ENCODE measurements around the gene ADPRS.

Gene ADPRS

DNA sequence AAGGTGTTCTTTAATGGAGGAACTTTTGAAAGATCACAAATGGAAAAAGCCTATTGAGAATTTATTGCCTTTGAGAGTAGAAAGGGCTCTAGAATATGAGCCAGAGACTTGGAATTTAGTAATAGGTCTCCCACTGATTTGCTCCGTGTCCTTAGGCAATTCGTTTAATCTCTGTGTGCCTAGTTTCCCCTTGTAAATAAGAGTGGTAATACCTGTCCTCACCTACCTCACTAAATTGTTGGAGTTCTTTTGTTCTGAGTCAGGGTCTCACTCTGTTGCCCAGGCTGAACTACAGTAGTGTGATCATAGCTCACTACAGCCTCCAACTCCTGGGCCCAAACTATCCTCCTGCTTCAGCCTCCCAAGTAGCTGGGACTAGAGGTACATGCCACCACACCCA is 19.8 kb upstream of the ADPRS start:
- FAIRE-seq (no peak), DNase-seq (ENCODE audit: insufficient read length, low spot score) (no peak)
- TF ChIP-seq, protein P1, sequence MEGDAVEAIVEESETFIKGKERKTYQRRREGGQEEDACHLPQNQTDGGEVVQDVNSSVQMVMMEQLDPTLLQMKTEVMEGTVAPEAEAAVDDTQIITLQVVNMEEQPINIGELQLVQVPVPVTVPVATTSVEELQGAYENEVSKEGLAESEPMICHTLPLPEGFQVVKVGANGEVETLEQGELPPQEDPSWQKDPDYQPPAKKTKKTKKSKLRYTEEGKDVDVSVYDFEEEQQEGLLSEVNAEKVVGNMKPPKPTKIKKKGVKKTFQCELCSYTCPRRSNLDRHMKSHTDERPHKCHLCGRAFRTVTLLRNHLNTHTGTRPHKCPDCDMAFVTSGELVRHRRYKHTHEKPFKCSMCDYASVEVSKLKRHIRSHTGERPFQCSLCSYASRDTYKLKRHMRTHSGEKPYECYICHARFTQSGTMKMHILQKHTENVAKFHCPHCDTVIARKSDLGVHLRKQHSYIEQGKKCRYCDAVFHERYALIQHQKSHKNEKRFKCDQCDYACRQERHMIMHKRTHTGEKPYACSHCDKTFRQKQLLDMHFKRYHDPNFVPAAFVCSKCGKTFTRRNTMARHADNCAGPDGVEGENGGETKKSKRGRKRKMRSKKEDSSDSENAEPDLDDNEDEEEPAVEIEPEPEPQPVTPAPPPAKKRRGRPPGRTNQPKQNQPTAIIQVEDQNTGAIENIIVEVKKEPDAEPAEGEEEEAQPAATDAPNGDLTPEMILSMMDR (IDR thresholded peaks at IDR 0.05; ENCODE audit: insufficient read depth, missing control alignments), result no peak

DNA sequence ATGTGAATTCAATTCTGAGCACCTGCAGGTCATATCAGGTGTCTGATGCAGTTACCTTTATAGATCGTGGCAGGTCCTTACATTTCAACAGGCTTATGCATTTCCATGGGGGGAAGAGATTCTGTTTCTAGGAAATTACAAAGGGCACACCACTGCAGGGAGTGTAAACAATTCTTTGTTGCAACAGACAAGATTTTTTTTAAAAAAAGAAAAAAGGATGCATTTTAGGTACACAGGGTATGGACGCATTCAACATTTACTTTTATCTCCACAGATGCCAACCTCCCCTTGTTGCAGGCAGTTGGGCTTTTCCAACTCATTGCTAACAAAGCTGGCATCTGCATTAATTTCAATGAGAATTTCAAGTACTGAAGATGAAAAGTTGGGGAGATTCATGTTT is 18.3 kb upstream of the ADPRS start:
- TF ChIP-seq, protein P1 (IDR thresholded peaks at IDR 0.05; ENCODE audit: insufficient read depth, missing control alignments), result no peak
- DNase-seq (ENCODE audit: insufficient read length, low spot score) (no peak), FAIRE-seq (no peak)

DNA sequence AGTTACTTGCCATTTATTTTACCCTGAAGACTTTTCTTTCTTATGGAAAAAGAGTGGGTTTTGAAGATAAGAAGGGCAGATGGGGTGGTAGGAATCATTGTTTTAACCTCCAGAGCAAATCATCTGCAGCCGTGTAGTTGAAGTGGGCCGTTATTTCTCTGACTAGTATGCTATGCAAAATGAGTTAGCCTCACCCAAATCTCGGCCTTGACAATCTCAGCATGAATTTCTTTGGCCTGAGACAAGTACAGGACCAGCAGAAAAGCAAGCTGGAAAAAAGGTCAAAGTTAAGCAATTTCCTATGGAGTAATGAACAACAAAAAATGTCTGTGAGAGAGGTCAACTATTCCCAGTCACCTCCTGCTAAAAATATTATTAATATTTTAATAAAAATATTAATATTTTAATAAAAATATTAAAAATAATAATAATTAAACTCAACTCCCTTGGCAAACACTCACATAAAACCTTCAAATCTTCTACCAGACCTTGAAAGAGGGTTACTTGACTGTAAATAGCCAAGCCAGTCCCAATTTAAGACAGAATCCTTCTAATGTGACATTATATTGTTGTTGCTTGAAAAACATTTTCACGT is 11.6 kb upstream of the ADPRS start:
- TF ChIP-seq, protein P1 (IDR thresholded peaks at IDR 0.05; ENCODE audit: insufficient read depth, missing control alignments), result no peak
- FAIRE-seq (no peak), DNase-seq (ENCODE audit: insufficient read length, low spot score) (no peak)

DNA sequence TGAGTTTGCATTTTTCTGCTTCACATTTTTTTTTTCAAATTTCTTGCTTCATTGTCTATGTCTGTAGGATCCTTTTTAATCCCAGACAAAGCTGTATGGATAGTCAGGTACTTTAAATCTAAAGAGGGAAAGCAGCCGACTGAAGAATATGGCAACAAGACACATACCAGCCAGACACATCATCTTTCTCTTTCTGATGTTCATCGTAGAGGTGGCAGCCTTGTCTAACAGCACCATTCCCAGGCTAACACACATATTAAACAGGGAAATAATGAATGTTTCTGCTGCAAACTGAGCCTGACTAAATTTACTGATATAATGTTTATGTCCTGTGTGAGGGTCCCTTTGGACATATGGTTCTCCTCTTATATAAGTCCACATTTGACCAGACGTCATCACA is 8.5 kb upstream of the ADPRS start:
- FAIRE-seq (no peak), DNase-seq (ENCODE audit: insufficient read length, low spot score) (no peak)
- TF ChIP-seq, protein P1 (IDR thresholded peaks at IDR 0.05; ENCODE audit: insufficient read depth, missing control alignments), result no peak

DNA sequence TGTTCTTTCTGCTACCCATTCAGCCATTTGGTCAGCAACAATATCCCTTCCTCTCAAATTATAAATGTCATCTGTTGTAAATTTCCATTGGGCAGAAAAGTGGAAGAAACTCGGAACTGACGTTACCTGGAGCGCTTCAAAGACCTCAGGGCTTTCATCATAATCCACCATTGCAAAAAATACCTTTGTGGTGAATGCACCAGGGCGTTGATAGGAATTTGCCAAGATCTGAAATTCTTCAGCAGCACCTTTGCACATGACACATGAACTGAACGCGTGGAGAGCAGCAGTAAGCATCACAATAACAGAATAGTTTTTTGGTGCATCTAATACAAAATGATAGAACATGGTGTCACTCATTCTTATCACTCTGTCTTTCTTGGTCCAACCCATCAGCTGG is 7.9 kb upstream of the ADPRS start:
- no peak for DNase-seq (ENCODE audit: insufficient read length, low spot score)
- FAIRE-seq, result no peak
- TF ChIP-seq, protein P1 (IDR thresholded peaks at IDR 0.05; ENCODE audit: insufficient read depth, missing control alignments), result no peak

DNA sequence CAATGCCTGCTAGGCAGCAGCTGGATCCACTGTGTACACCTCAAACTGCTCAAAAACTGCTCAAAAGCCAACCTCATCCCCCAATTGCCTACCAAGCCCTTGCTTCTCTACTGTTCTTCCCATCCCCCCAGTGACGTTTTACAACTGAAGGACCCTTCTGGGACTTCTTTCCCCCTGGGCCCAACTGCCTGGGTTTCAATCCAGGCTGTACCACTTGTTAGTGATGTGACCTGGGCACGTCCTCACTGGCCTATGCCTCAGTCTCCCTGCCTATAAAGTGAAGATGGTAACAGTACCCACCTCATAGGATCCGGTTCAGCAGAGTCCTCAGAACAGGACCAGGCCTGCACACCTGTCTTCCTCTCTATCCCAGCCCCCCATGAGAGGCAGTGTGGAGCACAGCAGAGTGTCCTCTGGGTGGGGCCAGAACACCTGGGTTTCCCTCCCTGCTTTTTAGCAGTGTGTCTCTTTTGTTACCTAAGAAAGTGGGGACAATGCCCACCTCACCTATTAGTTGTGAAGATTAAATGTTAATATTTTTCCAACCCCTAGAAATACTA is 6.7 kb upstream of the ADPRS start:
- FAIRE-seq (no peak), DNase-seq (ENCODE audit: insufficient read length, low spot score) (no peak)
- TF ChIP-seq, protein P1 (IDR thresholded peaks at IDR 0.05; ENCODE audit: insufficient read depth, missing control alignments), result no peak

DNA sequence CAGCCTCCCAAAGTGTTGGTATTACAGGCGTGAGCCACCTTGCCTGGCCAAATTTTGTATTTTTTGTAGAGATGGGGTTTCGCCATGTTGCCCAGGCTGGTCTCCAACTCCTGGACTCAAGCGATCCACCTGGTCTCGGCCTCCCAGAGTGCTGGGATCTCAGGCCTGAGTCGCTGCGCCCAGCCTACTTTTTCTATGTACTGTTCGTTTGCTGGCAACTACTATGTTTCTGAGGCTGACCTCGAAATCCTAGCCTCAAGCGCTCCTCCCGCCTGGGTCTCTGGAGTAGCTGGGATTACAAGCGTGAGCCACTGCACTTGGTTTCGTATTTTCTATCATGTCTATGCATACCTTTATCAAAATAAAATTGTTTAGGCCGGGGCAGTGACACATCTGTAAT is 5.5 kb upstream of the ADPRS start:
- DNase-seq (ENCODE audit: insufficient read length, low spot score) (no peak), FAIRE-seq (no peak)
- TF ChIP-seq, protein P1 (IDR thresholded peaks at IDR 0.05; ENCODE audit: insufficient read depth, missing control alignments), result no peak
